HEK293 (cell line): Measurements from ENCODE around the gene GALR2.

ENCODE experiments used
- CTCF ChIA-PET: fragments of 350-600 bp; formaldehyde crosslinking; extraction: SDS; loops from one replicate; lab custom pipeline; 2021; ENCODE audit warnings: antibody characterized with exemption; lab: Yijun Ruan, JAX
- POLR2A ChIA-PET: fragments of 300-600 bp; formaldehyde crosslinking; extraction: SDS; loops from one replicate; lab custom pipeline; 2020; ENCODE audit warnings: antibody characterized with exemption, inconsistent platforms; lab: Yijun Ruan, JAX
- H3K27ac ChIP-seq: fragments of 200-500 bp; sonication (Bioruptor generic); 2 replicates; pipeline ENCODE4 v1.5.1; 2014; ENCODE audit warnings: low read depth, low read length, control low read depth, inconsistent platforms; ENCODE audit errors: extremely low read depth
- H3K36me3 ChIP-seq, 2 experiments: fragments of 200-500 bp in 1 of 2; sonication (Bioruptor generic) in 1 of 2; 1 replicate in 1 of 2; 2 replicates in 1 of 2; pipeline ENCODE4 v1.5.1; 2014 to 2017; ENCODE audit warnings: inconsistent platforms in 2 of 2, low read length in 2 of 2; ENCODE audit not compliant: control insufficient read depth in 2 of 2, insufficient read depth in 1 of 2
- H3K4me1 ChIP-seq: fragments of 200-500 bp; sonication (Bioruptor generic); 2 replicates; pipeline ENCODE4 v1.5.1; 2014; ENCODE audit warnings: mild to moderate bottlenecking, low read length, inconsistent platforms; ENCODE audit not compliant: control insufficient read depth, insufficient read depth
- H3K4me3 ChIP-seq: 2 replicates; pipeline ENCODE4 v1.5.1; 2011; ENCODE audit warnings: low read depth, mild to moderate bottlenecking, control low read depth, low read length, moderate library complexity
- H3K9me3 ChIP-seq: fragments of 200-500 bp; sonication (Bioruptor generic); 2 replicates; pipeline ENCODE4 v1.5.1; 2014; ENCODE audit warnings: low read depth, low read length, inconsistent platforms; ENCODE audit not compliant: control insufficient read depth, insufficient read depth
- GLIS2 ChIP-seq: fragments of 450-650 bp; formaldehyde crosslinking; IDR thresholded peaks from 2 replicates; pipeline ENCODE4 v1.5.1; 2016; ENCODE audit warnings: missing biosample characterization, missing genetic modification characterization
- KLF1 ChIP-seq: fragments of 450-650 bp; formaldehyde crosslinking; IDR thresholded peaks from 2 replicates; pipeline ENCODE4 v1.5.1; 2016; ENCODE audit warnings: missing biosample characterization, missing genetic modification characterization
- KLF8 ChIP-seq: fragments of 450-650 bp; formaldehyde crosslinking; IDR thresholded peaks from 2 replicates; pipeline ENCODE4 v1.5.1; 2016; ENCODE audit warnings: missing biosample characterization, missing genetic modification characterization
- MZF1 ChIP-seq: fragments of 450-650 bp; formaldehyde crosslinking; IDR thresholded peaks from 2 replicates; pipeline ENCODE4 v1.5.1; 2017; ENCODE audit warnings: missing biosample characterization, missing genetic modification characterization, borderline replicate concordance
- PRDM4 ChIP-seq: fragments of 450-650 bp; formaldehyde crosslinking; IDR thresholded peaks from 2 replicates; pipeline ENCODE4 v1.5.1; 2017; ENCODE audit warnings: missing biosample characterization, missing genetic modification characterization
- SP7 ChIP-seq: fragments of 450-650 bp; formaldehyde crosslinking; IDR thresholded peaks from 2 replicates; pipeline ENCODE4 v1.5.1; 2016; ENCODE audit warnings: missing biosample characterization, missing genetic modification characterization
- TRIM28 ChIP-seq: IDR thresholded peaks from 2 replicates; pipeline ENCODE4 v1.6.1; 2011; ENCODE audit warnings: low read length, control low read depth, borderline replicate concordance
- ZBTB17 ChIP-seq: fragments of 450-650 bp; formaldehyde crosslinking; IDR thresholded peaks from 2 replicates; pipeline ENCODE4 v1.5.1; 2016; ENCODE audit warnings: missing biosample characterization, missing genetic modification characterization
- ZBTB8A ChIP-seq: fragments of 450-650 bp; formaldehyde crosslinking; IDR thresholded peaks from 2 replicates; pipeline ENCODE4 v1.5.1; 2016; ENCODE audit warnings: missing biosample characterization, missing genetic modification characterization
- ZFHX2 ChIP-seq: fragments of 450-650 bp; formaldehyde crosslinking; conservative IDR thresholded peaks from 2 replicates; pipeline ENCODE4 v1.5.1; 2016; ENCODE audit warnings: missing biosample characterization, missing genetic modification characterization
- ZFP37 ChIP-seq: fragments of 450-650 bp; formaldehyde crosslinking; IDR thresholded peaks from 2 replicates; pipeline ENCODE4 v1.5.1; 2016; ENCODE audit warnings: missing biosample characterization, missing genetic modification characterization
- ZNF174 ChIP-seq: fragments of 450-650 bp; formaldehyde crosslinking; IDR thresholded peaks from 2 replicates; pipeline ENCODE4 v1.5.0; 2017; ENCODE audit warnings: missing biosample characterization, mild to moderate bottlenecking, missing genetic modification characterization
- ZNF184 ChIP-seq: fragments of 450-650 bp; IDR thresholded peaks from 2 replicates; pipeline ENCODE4 v1.5.1; 2018; ENCODE audit warnings: missing biosample characterization, mild to moderate bottlenecking, missing genetic modification characterization
- ZNF266 ChIP-seq: fragments of 450-650 bp; formaldehyde crosslinking; IDR thresholded peaks from 2 replicates; pipeline ENCODE4 v1.5.1; 2016; ENCODE audit warnings: missing biosample characterization, missing genetic modification characterization, low read depth
- ZNF274 ChIP-seq, 2 experiments: fragments of 200-500 bp in 1 of 2; fragments of 450-650 bp in 1 of 2; sonication (Bioruptor generic) in 1 of 2; formaldehyde crosslinking in 1 of 2; IDR thresholded peaks; 2 replicates each; pipeline versions ENCODE4 v1.5.1 to v1.6.1; 2014 to 2016; ENCODE audit warnings: borderline replicate concordance in 1 of 2, inconsistent platforms in 1 of 2, low read length in 1 of 2, missing biosample characterization in 1 of 2, missing genetic modification characterization in 1 of 2
- ZNF335 ChIP-seq: fragments of 450-650 bp; formaldehyde crosslinking; conservative IDR thresholded peaks from 2 replicates; pipeline ENCODE4 v1.5.1; 2016; ENCODE audit warnings: missing biosample characterization, missing genetic modification characterization
- ZNF362 ChIP-seq: fragments of 450-650 bp; formaldehyde crosslinking; IDR thresholded peaks from 2 replicates; pipeline ENCODE4 v1.5.1; 2016; ENCODE audit warnings: missing biosample characterization, missing genetic modification characterization
- ZNF398 ChIP-seq: fragments of 450-650 bp; formaldehyde crosslinking; IDR thresholded peaks from 2 replicates; pipeline ENCODE4 v1.5.1; 2017; ENCODE audit warnings: missing biosample characterization, missing genetic modification characterization
- ZNF449 ChIP-seq: fragments of 450-650 bp; formaldehyde crosslinking; IDR thresholded peaks from 2 replicates; pipeline ENCODE4 v1.5.1; 2017; ENCODE audit warnings: missing biosample characterization, mild to moderate bottlenecking, missing genetic modification characterization, moderate library complexity
- ZNF514 ChIP-seq: fragments of 450-650 bp; formaldehyde crosslinking; IDR thresholded peaks from 2 replicates; pipeline ENCODE4 v1.5.1; 2016; ENCODE audit warnings: missing biosample characterization, missing genetic modification characterization
- ZNF530 ChIP-seq: fragments of 450-650 bp; formaldehyde crosslinking; IDR thresholded peaks from 2 replicates; pipeline ENCODE4 v1.5.1; 2016; ENCODE audit warnings: low read depth, missing biosample characterization, missing genetic modification characterization
- ZNF645 ChIP-seq: fragments of 450-650 bp; formaldehyde crosslinking; IDR thresholded peaks from 2 replicates; pipeline ENCODE4; 2016; ENCODE audit warnings: missing biosample characterization, missing genetic modification characterization

The GALR2 gene

GRCh38 chr17:76083536-76084182 is 9.1 kb downstream of the GALR2 start:
- Histone ChIP-seq H3K36me3 (peaks cover 4 to 72% of the 10 kb centered on the region in 2 experiments; a peak in 2 of 3 replicates), H3K4me1 (peaks cover 13% of the 10 kb centered on the region), H3K27ac (peak overlapping the region; percentile 53), H3K4me3 (no peak overlapping the region), H3K9me3 (no peaks in the 10 kb centered on the region)
- ChIA-PET POLR2A (interaction anchor here (1.0 kb wide), 1 partner anchor 304 kb away, joined by 3 read pairs; no protein-coding TSS in a partner anchor), CTCF (interaction anchor here (0.6 to 2.0 kb wide), 4 partner anchors 12 to 69 kb away, joined by 3 to 6 read pairs (median 4); no protein-coding TSS in a partner anchor)
- peak; percentile 97 for TF ChIP-seq KLF1
- no peak for TF ChIP-seq ZNF274 (IDR thresholded peaks at IDR 0.05; ENCODE audit: low read length)
- no peak for TF ChIP-seq ZNF274 (tag by site-specific recombination; IDR thresholded peaks at IDR 0.05; ENCODE audit: borderline replicate concordance)
- TF ChIP-seq ZNF398 (tag by site-specific recombination): no peak
- peak; percentile 79 for TF ChIP-seq ZBTB17
- TF ChIP-seq, all 188 proteins: peak for 2

- Histone ChIP-seq H3K36me3 (peaks cover 4 to 87% of the 10 kb centered on the region in 2 experiments; a peak in 2 of 3 replicates), H3K27ac (no peak overlapping the region), H3K4me3 (no peak overlapping the region), H3K9me3 (no peaks in the 10 kb centered on the region), H3K4me1 (peaks cover 13% of the 10 kb centered on the region)
- TF ChIP-seq SP7 (no peak), MZF1 (no peak), ZNF184 (tag by site-specific recombination) (no peak), ZFHX2 (tag by site-specific recombination) (no peak), PRDM4 (tag by site-specific recombination) (no peak), ZNF174 (tag by site-specific recombination) (no peak), ZNF514 (no peak), ZNF645 (tag by site-specific recombination) (no peak), KLF8 (no peak), ZNF530 (tag by site-specific recombination) (no peak), ZNF266 (no peak), ZFP37 (no peak), ZNF398 (tag by site-specific recombination) (no peak), ZNF449 (no peak), ZNF274 (IDR thresholded peaks at IDR 0.05; ENCODE audit: low read length) (no peak), ZNF274 (tag by site-specific recombination; IDR thresholded peaks at IDR 0.05; ENCODE audit: borderline replicate concordance) (no peak), TRIM28 (no peak), GLIS2 (no peak), ZNF335 (tag by site-specific recombination) (no peak), ZBTB8A (tag by site-specific recombination) (no peak), ZNF362 (tag by site-specific recombination) (no peak)
- CTCF ChIA-PET: interaction anchor here (1.9 kb wide), 1 partner anchor 80 kb away, joined by 5 read pairs; no protein-coding TSS in a partner anchor
- POLR2A ChIA-PET: interaction anchor here (0.6 to 1.8 kb wide), 2 partner anchors 11 to 108 kb away, joined by 6 to 8 read pairs; no protein-coding TSS in a partner anchor
Observed at GRCh38 chr17:76085066-76085730, 10.6 kb downstream of the GALR2 start.
